Natural killer cell treated with Interleukin-12 subunit alpha and Interleukin-12 subunit beta and Interleukin-15 and Interleukin-18, amount 100 ng/mL, for 72 hours (primary cell): ENCODE measurements around the gene NARS2. TPM values are rescaled to one million over a fixed set of nuclear protein-coding genes. Genes with fewer than 3 reads are reported as not detected.
"Not testable (repeated sequence)": the region's sequence is repeated elsewhere in the genome, so short reads cannot be mapped to it uniquely, and the experiment has no call there.

ENCODE experiments used
- ATAC-seq, 2 donors: fragments of 150-1000 bp; cut with Tn5 transposase in 1 of 2; sonication (Bioruptor Pico), chemical (Tn5 transposase) in 1 of 2; 2 replicates each; pipeline ENCODE4 v1.10.0; 2021
- DNase-seq: peaks from one replicate; pipeline ENCODE4 v3.0.0; 2022; ENCODE audit warnings: low spot score
- H3K27ac Mint-ChIP-seq, 2 donors: 1 replicate in 1 of 2; 2 replicates in 1 of 2; pipeline ENCODE4 v1.8.0; 2022; ENCODE audit warnings: mixed read lengths in 2 of 2, mild to moderate bottlenecking in 1 of 2, moderate library complexity in 1 of 2
- H3K27me3 Mint-ChIP-seq, 2 donors: 1 replicate in 1 of 2; 2 replicates in 1 of 2; pipeline ENCODE4 v1.8.0; 2022; ENCODE audit warnings: mixed read lengths in 2 of 2
- H3K36me3 Mint-ChIP-seq: one replicate; pipeline ENCODE4 v1.8.0; 2022; ENCODE audit warnings: mixed read lengths
- H3K4me1 Mint-ChIP-seq, 2 donors: 1 replicate in 1 of 2; 2 replicates in 1 of 2; pipeline ENCODE4 v1.8.0; 2022; ENCODE audit warnings: low read depth in 2 of 2, mixed read lengths in 2 of 2, mild to moderate bottlenecking in 1 of 2
- H3K4me3 Mint-ChIP-seq: one replicate; pipeline ENCODE4 v1.8.0; 2022; ENCODE audit warnings: mixed read lengths
- H3K9me3 Mint-ChIP-seq: 2 replicates; pipeline ENCODE4 v1.8.0; 2022; ENCODE audit warnings: mixed read lengths
- total RNA-seq, 2 donors: library from RNA; stranded (reverse); gene quantifications; one replicate each; pipeline ENCODE4 v1.2.3, GENCODE V29; 2022

Gene NARS2
- total RNA-seq, 2 donors from 2014 or later: 15.8 to 19.8 TPM

GRCh38 chr11:78564490-78565467, 9.9 kb downstream of the NARS2 start:
- H3K9me3 Mint-ChIP-seq: no peaks in the 10 kb centered on the region
- H3K4me1 Mint-ChIP-seq: peaks cover 7 to 11% of the 10 kb centered on the region in 2 donors
- peaks cover 4% of the 10 kb centered on the region for H3K36me3 Mint-ChIP-seq
- H3K4me3 Mint-ChIP-seq: no peak overlapping the region
- ATAC-seq: no peak
- DNase-seq: peak; percentile 63
- H3K27me3 Mint-ChIP-seq: no peaks in the 10 kb centered on the region
- no peak overlapping the region for H3K27ac Mint-ChIP-seq

GRCh38 chr11:78564037-78564436, 10.6 kb downstream of the NARS2 start:
- not testable (repeated sequence) for H3K27ac Mint-ChIP-seq, H3K27me3 Mint-ChIP-seq, DNase-seq, H3K9me3 Mint-ChIP-seq, ATAC-seq, H3K4me3 Mint-ChIP-seq, H3K36me3 Mint-ChIP-seq
- peaks cover 9 to 12% of the 10 kb centered on the region in 2 donors for H3K4me1 Mint-ChIP-seq

GRCh38 chr11:78563090-78563489, 11.6 kb downstream of the NARS2 start:
- not testable (repeated sequence) for ATAC-seq, DNase-seq, H3K27me3 Mint-ChIP-seq, H3K36me3 Mint-ChIP-seq, H3K9me3 Mint-ChIP-seq, H3K27ac Mint-ChIP-seq, H3K4me3 Mint-ChIP-seq
- H3K4me1 Mint-ChIP-seq: peaks cover 9 to 12% of the 10 kb centered on the region in 2 donors

- Mint-ChIP-seq H3K36me3 (peaks cover 4% of the 10 kb centered on the region), H3K4me1 (peaks cover 9 to 12% of the 10 kb centered on the region in 2 donors)
- no peak for ATAC-seq
Observed at GRCh38 chr11:78562398-78562797, 12.3 kb downstream of the NARS2 start.

GRCh38 chr11:78560826-78561484, 13.7 kb downstream of the NARS2 start:
- DNase-seq (no peak), ATAC-seq (no peak)
- H3K27me3 Mint-ChIP-seq: no peaks in the 10 kb centered on the region
- H3K36me3 Mint-ChIP-seq: peaks cover 7% of the 10 kb centered on the region
- H3K4me1 Mint-ChIP-seq: peaks cover 9 to 12% of the 10 kb centered on the region in 2 donors
- H3K9me3 Mint-ChIP-seq: no peaks in the 10 kb centered on the region
- no peak overlapping the region for H3K4me3 Mint-ChIP-seq
- no peak overlapping the region for H3K27ac Mint-ChIP-seq

More at GRCh38 chr11:78562398-78562797, 12.3 kb downstream of the NARS2 start:
- no peak for DNase-seq
- H3K27me3 Mint-ChIP-seq: no peaks in the 10 kb centered on the region
- H3K4me3 Mint-ChIP-seq: no peak overlapping the region
- no peak overlapping the region for H3K27ac Mint-ChIP-seq
- no peaks in the 10 kb centered on the region for H3K9me3 Mint-ChIP-seq

- H3K4me3 Mint-ChIP-seq: no peak overlapping the region
- H3K27me3 Mint-ChIP-seq: no peaks in the 10 kb centered on the region
- DNase-seq (no peak), ATAC-seq (no peak)
- H3K9me3 Mint-ChIP-seq: no peaks in the 10 kb centered on the region
- peaks cover 11% of the 10 kb centered on the region for H3K36me3 Mint-ChIP-seq
- peaks cover 9 to 12% of the 10 kb centered on the region in 2 donors for H3K4me1 Mint-ChIP-seq
- H3K27ac Mint-ChIP-seq: no peak overlapping the region
Observed at GRCh38 chr11:78560153-78560552, 14.5 kb downstream of the NARS2 start.

GRCh38 chr11:78557236-78557635, 17.4 kb downstream of the NARS2 start:
- Mint-ChIP-seq H3K27me3 (no peaks in the 10 kb centered on the region), H3K36me3 (peaks cover 15% of the 10 kb centered on the region)
- no peak for ATAC-seq

GRCh38 chr11:78555592-78555991, 19.1 kb downstream of the NARS2 start:
- ATAC-seq (no peak), DNase-seq (no peak)
- Mint-ChIP-seq H3K36me3 (peaks cover 18% of the 10 kb centered on the region), H3K4me3 (no peak overlapping the region), H3K9me3 (no peaks in the 10 kb centered on the region), H3K27ac (no peak overlapping the region), H3K27me3 (no peaks in the 10 kb centered on the region), H3K4me1 (peaks cover 6 to 7% of the 10 kb centered on the region in 2 donors)

More at GRCh38 chr11:78557236-78557635, 17.4 kb downstream of the NARS2 start:
- Mint-ChIP-seq H3K4me1 (peaks cover 8 to 9% of the 10 kb centered on the region in 2 donors), H3K27ac (no peak overlapping the region), H3K4me3 (no peak overlapping the region), H3K9me3 (no peaks in the 10 kb centered on the region)
- no peak for DNase-seq

- Mint-ChIP-seq H3K4me1 (peaks cover 0 to 2% of the 10 kb centered on the region in 2 donors), H3K4me3 (no peak overlapping the region), H3K27me3 (no peaks in the 10 kb centered on the region), H3K36me3 (peaks cover 18% of the 10 kb centered on the region), H3K27ac (no peak overlapping the region), H3K9me3 (no peaks in the 10 kb centered on the region)
- DNase-seq (no peak), ATAC-seq (no peak)
Observed at GRCh38 chr11:78552881-78553280, 21.8 kb downstream of the NARS2 start.

GRCh38 chr11:78552139-78552538, 22.5 kb downstream of the NARS2 start:
- DNase-seq, H3K4me3 Mint-ChIP-seq, ATAC-seq, H3K27me3 Mint-ChIP-seq, H3K4me1 Mint-ChIP-seq, H3K9me3 Mint-ChIP-seq: not testable (repeated sequence)
- H3K27ac Mint-ChIP-seq: peak overlapping the region in 1 of 2 donors; percentile 53
- H3K36me3 Mint-ChIP-seq: peaks cover 18% of the 10 kb centered on the region

GRCh38 chr11:78551066-78551465, 23.6 kb downstream of the NARS2 start:
- Mint-ChIP-seq H3K36me3 (peaks cover 15% of the 10 kb centered on the region), H3K27me3 (no peaks in the 10 kb centered on the region), H3K27ac (no peak overlapping the region), H3K9me3 (no peaks in the 10 kb centered on the region), H3K4me1 (peaks cover 0 to 2% of the 10 kb centered on the region in 2 donors), H3K4me3 (no peak overlapping the region)
- ATAC-seq: no peak
- DNase-seq: no peak

- peaks cover 7% of the 10 kb centered on the region for H3K36me3 Mint-ChIP-seq
- no peak overlapping the region for H3K27ac Mint-ChIP-seq
- ATAC-seq (no peak), DNase-seq (no peak)
- H3K4me3 Mint-ChIP-seq: no peak overlapping the region
- H3K4me1 Mint-ChIP-seq: peaks cover 0 to 2% of the 10 kb centered on the region in 2 donors
- H3K27me3 Mint-ChIP-seq: no peaks in the 10 kb centered on the region
- H3K9me3 Mint-ChIP-seq: no peaks in the 10 kb centered on the region
Observed at GRCh38 chr11:78549624-78550409, 24.8 kb downstream of the NARS2 start.

- ATAC-seq (no peak), DNase-seq (no peak)
- no peaks in the 10 kb centered on the region for H3K9me3 Mint-ChIP-seq
- H3K27ac Mint-ChIP-seq: no peak overlapping the region
- H3K36me3 Mint-ChIP-seq: peaks cover 7% of the 10 kb centered on the region
- H3K27me3 Mint-ChIP-seq: no peaks in the 10 kb centered on the region
- H3K4me1 Mint-ChIP-seq: peaks cover 0 to 2% of the 10 kb centered on the region in 2 donors
- no peak overlapping the region for H3K4me3 Mint-ChIP-seq
Observed at GRCh38 chr11:78548911-78549590, 25.6 kb downstream of the NARS2 start.
